ENCODE measurements around the gene UBE4B. TPM values are rescaled to one million over a fixed set of nuclear protein-coding genes. Genes with fewer than 3 reads are reported as not detected.

The UBE4B gene
- total RNA-seq, 1 experiment from 2014 or later = 44.7 TPM

- Histone ChIP-seq H3K4me2 (ENCODE audit: low read length) (no peak overlapping the region), H3K79me2 (ENCODE audit: insufficient read depth, low read length) (no peaks in the 10 kb centered on the region), H3K4me1 (ENCODE audit: control insufficient read depth in 1 of 2, insufficient read depth in 2 of 2, low read length in 2 of 2) (peaks cover 0 to 7% of the 10 kb centered on the region in 2 experiments; a peak in 1 of 4 replicates), H3K4me3 (replicated peaks in 1 of 2; ENCODE audit: low read depth in 1 of 2, low read length in 2 of 2) (no peak overlapping the region), H3K9me3 (ENCODE audit: control insufficient read depth in 1 of 2, insufficient read depth in 1 of 2, low read depth in 1 of 2, low read length in 2 of 2) (no peaks in the 10 kb centered on the region), H3K27ac (ENCODE audit: low read depth, low read length) (no peak overlapping the region), H3K27me3 (ENCODE audit: insufficient read depth, low read length) (no peaks in the 10 kb centered on the region), H2AFZ (ENCODE audit: low read depth, low read length, poor library complexity, severe bottlenecking) (no peak overlapping the region), H4K20me1 (ENCODE audit: insufficient read depth) (no peaks in the 10 kb centered on the region), H3K36me3 (ENCODE audit: control insufficient read depth in 1 of 2, insufficient read depth in 2 of 2, low read length in 2 of 2) (no peaks in the 10 kb centered on the region), H3K9ac (ENCODE audit: low read length) (no peak overlapping the region), H3K9me2 (ENCODE audit: insufficient read depth) (no peaks in the 10 kb centered on the region)
- ChIA-PET POLR2A (no interaction called here), CTCF (no interaction called here), RAD21 (ENCODE audit: low non-redundant PET in 1 of 2, low total read pairs in 2 of 2, uncharacterized antibody in 2 of 2, unreplicated experiment in 2 of 2) (no interaction called here)
- TF ChIP-seq YY1 (IDR thresholded peaks at IDR 0.05; ENCODE audit: extremely low read depth, insufficient replicate concordance, low read depth, low read length) (no peak), FOSL1 (IDR thresholded peaks at IDR 0.05; ENCODE audit: low read depth) (no peak), EGR1 (IDR thresholded peaks at IDR 0.05; ENCODE audit: low read depth) (no peak), ZNF274 (IDR thresholded peaks at IDR 0.05; ENCODE audit: low read depth, low read length) (no peak), CBX3 (IDR thresholded peaks at IDR 0.05; ENCODE audit: low read depth) (no peak), SP1 (IDR thresholded peaks at IDR 0.05; ENCODE audit: low read depth) (no peak), CTCF (IDR thresholded peaks at IDR 0.05 in 2 of 3, conservative IDR thresholded peaks at IDR 0.05 in 1 of 3; ENCODE audit: borderline replicate concordance in 1 of 3, insufficient read depth in 1 of 3, low read depth in 2 of 3, low read length in 2 of 3) (no peak), RAD21 (IDR thresholded peaks at IDR 0.05; ENCODE audit: low read depth) (no peak), REST (IDR thresholded peaks at IDR 0.05; ENCODE audit: low read depth) (no peak), MAX (IDR thresholded peaks at IDR 0.05) (no peak), EZH2 (IDR thresholded peaks at IDR 0.05) (no peak), ZBTB33 (IDR thresholded peaks at IDR 0.05; ENCODE audit: extremely low read depth, insufficient replicate concordance, low read length) (no peak)
- ATAC-seq (no peak), DNase-seq (ENCODE audit: low read depth, low spot score) (no peak)
- no TSS peak for BruUV-seq (replicated peaks)
- intact Hi-C loops (cut with micrococcal nuclease) = no loop called here
Measured at GRCh38 chr1:10022656-10023055, 10.1 kb upstream of the UBE4B start.
